Measurements from ENCODE around the gene FBN1.
A peak's percentile ranks its signal among the peaks of the same experiment; 100 is the strongest.

The FBN1 gene

DNA sequence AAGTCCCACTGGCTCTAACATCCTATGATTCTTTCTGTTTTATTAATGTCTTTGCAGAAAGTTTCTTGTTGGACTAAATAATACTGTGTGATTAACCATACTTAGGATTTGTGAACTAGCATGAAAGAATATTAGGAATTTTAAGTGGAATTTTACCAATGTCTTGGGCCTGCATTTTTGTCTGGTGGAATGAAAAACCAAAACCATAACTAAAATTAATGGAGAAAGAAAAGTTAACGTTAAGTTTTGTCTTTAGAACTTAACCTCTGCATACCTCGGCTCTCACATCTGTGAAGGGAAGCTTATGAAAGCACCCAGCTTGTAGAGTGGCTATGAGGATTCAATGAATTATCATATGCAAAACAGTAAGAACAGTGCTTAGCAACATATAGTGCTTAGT, 6.5 kb downstream of the FBN1 start:
- no peak overlapping the region for H3K4me3 ChIP-seq (ENCODE audit: low read depth, low read length)
- in situ Hi-C loops (cut with HindIII; ENCODE audit: low sequenced_read_pairs) = no loop called here
- DNase-seq (ENCODE audit: low read depth) = no peak
- TF ChIP-seq, protein P1, sequence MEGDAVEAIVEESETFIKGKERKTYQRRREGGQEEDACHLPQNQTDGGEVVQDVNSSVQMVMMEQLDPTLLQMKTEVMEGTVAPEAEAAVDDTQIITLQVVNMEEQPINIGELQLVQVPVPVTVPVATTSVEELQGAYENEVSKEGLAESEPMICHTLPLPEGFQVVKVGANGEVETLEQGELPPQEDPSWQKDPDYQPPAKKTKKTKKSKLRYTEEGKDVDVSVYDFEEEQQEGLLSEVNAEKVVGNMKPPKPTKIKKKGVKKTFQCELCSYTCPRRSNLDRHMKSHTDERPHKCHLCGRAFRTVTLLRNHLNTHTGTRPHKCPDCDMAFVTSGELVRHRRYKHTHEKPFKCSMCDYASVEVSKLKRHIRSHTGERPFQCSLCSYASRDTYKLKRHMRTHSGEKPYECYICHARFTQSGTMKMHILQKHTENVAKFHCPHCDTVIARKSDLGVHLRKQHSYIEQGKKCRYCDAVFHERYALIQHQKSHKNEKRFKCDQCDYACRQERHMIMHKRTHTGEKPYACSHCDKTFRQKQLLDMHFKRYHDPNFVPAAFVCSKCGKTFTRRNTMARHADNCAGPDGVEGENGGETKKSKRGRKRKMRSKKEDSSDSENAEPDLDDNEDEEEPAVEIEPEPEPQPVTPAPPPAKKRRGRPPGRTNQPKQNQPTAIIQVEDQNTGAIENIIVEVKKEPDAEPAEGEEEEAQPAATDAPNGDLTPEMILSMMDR (IDR thresholded peaks at IDR 0.05; ENCODE audit: low read depth, low read length, missing control alignments) = no peak

DNA sequence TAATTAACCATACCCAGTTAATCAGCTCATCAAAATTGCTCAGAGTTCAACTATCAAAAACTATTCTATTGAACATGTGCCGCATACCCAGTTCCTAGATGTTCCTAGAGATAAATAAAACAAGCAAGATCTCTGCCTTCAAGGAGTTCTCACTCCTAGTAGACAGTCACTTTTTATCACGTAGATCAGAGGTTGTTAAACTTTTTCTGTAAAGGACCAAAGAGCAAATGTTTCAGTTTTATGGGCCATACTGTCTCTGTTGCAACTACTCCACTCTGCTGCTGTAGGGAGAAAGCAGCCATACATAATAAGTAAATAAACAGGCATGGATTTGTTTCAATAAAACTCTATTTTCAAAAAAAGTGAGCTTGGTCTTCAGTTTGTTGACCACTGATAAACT, 7.9 kb downstream of the FBN1 start:
- no peak overlapping the region for H3K4me3 ChIP-seq (ENCODE audit: low read depth, low read length)
- no peak for DNase-seq (ENCODE audit: low read depth)
- in situ Hi-C loops (cut with HindIII; ENCODE audit: low sequenced_read_pairs) = no loop called here
- TF ChIP-seq, protein P1 (IDR thresholded peaks at IDR 0.05; ENCODE audit: low read depth, low read length, missing control alignments) = no peak

DNA sequence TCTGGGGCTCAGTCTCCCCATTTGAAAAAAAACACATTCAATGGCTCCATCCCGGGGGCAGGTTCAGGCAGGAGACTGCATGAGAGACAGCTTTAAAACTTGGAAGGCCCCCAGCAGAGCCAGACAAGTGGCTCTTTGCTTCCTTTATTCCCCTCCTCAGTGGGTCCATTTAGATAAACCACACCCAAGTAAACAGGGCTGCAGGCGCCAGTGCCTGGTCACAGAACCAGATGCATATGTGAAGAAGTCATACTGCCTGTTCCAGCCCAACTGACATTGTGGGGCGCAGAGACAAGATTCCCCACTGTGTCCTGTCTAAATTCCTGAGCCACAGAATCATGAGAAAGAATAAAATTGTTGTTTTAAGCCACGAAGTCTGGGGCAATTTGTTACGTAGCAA, 9.0 kb downstream of the FBN1 start:
- DNase-seq (ENCODE audit: low read depth) = peak; percentile 56
- TF ChIP-seq, protein P1 (IDR thresholded peaks at IDR 0.05; ENCODE audit: low read depth, low read length, missing control alignments) = no peak
- in situ Hi-C loops (cut with HindIII; ENCODE audit: low sequenced_read_pairs) = no loop called here
- no peak overlapping the region for H3K4me3 ChIP-seq (ENCODE audit: low read depth, low read length)

GRCh38 chr15:48634893-48635292, 10.6 kb downstream of the FBN1 start:
- no peak for DNase-seq (ENCODE audit: low read depth)
- no peak overlapping the region for H3K4me3 ChIP-seq (ENCODE audit: low read depth, low read length)
- TF ChIP-seq, protein P1 (IDR thresholded peaks at IDR 0.05; ENCODE audit: low read depth, low read length, missing control alignments) = no peak
- in situ Hi-C loops (cut with HindIII; ENCODE audit: low sequenced_read_pairs) = no loop called here

- no peak overlapping the region for H3K4me3 ChIP-seq (ENCODE audit: low read depth, low read length)
- no peak for DNase-seq (ENCODE audit: low read depth)
- in situ Hi-C loops (cut with HindIII; ENCODE audit: low sequenced_read_pairs) = no loop called here
- TF ChIP-seq, protein P1 (IDR thresholded peaks at IDR 0.05; ENCODE audit: low read depth, low read length, missing control alignments) = no peak
Measured at GRCh38 chr15:48634096-48634495, 11.4 kb downstream of the FBN1 start.

DNA sequence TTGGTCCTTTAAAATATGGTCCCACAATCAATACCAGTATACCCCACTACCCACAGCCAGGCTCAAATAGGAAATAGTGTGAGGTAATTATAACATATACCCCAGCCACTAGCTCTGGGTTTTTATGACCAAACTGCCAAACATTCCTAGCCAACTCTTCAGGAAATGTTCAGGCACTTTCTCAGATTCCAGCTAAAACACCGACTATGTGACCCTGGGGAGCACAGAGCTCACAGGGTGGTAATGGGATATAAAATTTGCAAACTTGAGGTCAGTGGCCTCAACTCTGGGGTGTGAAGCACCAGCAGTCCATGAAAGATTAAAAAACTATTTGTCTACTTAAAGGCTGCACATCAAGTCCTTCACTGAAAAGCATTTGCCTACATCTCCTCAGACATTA, 12.9 kb downstream of the FBN1 start:
- in situ Hi-C loops (cut with HindIII; ENCODE audit: low sequenced_read_pairs) = no loop called here
- no peak for DNase-seq (ENCODE audit: low read depth)
- H3K4me3 ChIP-seq (ENCODE audit: low read depth, low read length) = no peak overlapping the region
- TF ChIP-seq, protein P1 (IDR thresholded peaks at IDR 0.05; ENCODE audit: low read depth, low read length, missing control alignments) = no peak
